Adrenal gland (tissue), 5 donors: ENCODE measurements around the gene RER1.

ENCODE experiments used
- POLR2A ChIP-seq, 2 donors: fragments of 450-650 bp; IDR thresholded peaks; one replicate each; pipeline ENCODE4 v1.6.1; 2017; ENCODE audit warnings: antibody characterized with exemption in 2 of 2, mild to moderate bottlenecking in 2 of 2, moderate library complexity in 1 of 2
- TF ChIP-seq, protein P1 (sequence below), 6 experiments: fragments of 450-650 bp in 4 of 6; fragments of 200-600 bp in 2 of 6; sonication (generic) in 1 of 6; IDR thresholded peaks; 1 replicate in 5 of 6; 2 replicates in 1 of 6; pipeline versions ENCODE4 v1.5.1 to v1.8.0; 2016 to 2021; ENCODE audit warnings: antibody characterized with exemption in 6 of 6, mild to moderate bottlenecking in 2 of 6, moderate library complexity in 1 of 6
- donor health status: DM: no; HTN: no; CAD: no.

- TF ChIP-seq, protein P1, sequence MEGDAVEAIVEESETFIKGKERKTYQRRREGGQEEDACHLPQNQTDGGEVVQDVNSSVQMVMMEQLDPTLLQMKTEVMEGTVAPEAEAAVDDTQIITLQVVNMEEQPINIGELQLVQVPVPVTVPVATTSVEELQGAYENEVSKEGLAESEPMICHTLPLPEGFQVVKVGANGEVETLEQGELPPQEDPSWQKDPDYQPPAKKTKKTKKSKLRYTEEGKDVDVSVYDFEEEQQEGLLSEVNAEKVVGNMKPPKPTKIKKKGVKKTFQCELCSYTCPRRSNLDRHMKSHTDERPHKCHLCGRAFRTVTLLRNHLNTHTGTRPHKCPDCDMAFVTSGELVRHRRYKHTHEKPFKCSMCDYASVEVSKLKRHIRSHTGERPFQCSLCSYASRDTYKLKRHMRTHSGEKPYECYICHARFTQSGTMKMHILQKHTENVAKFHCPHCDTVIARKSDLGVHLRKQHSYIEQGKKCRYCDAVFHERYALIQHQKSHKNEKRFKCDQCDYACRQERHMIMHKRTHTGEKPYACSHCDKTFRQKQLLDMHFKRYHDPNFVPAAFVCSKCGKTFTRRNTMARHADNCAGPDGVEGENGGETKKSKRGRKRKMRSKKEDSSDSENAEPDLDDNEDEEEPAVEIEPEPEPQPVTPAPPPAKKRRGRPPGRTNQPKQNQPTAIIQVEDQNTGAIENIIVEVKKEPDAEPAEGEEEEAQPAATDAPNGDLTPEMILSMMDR (IDR thresholded peaks at IDR 0.05) = no peak
- no peak for TF ChIP-seq POLR2A (IDR thresholded peaks at IDR 0.05)
Observed at GRCh38 chr1:2352341-2352896, 39.2 kb upstream of the RER1 start.
